ENCODE data around the gene C19orf47. TPM values are rescaled to one million over a fixed set of nuclear protein-coding genes. Genes with fewer than 3 reads are reported as not detected.

The C19orf47 gene
- total and polyA plus RNA-seq, 11 donors = 99.1 to 314 (median 149) TPM

- ATAC-seq = no peak
- TF ChIP-seq POLR2A (IDR thresholded peaks at IDR 0.05) (no peak), CTCF (IDR thresholded peaks at IDR 0.05) (no peak)
- intact Hi-C loops (cut with DNase I) = loop anchor here in 9 of 10 donors (10.0 kb wide), 4 partner anchors 222 to 332 kb away; no protein-coding TSS in a partner anchor
- WGBS, 4 donors = 86 to 90% (median 89%) methylated on average over 6 of the region's 6 CpGs
- no peak overlapping the region for H3K27ac ChIP-seq
- H3K4me1 ChIP-seq = peaks cover 0 to 5% (median 0%) of the 10 kb centered on the region in 12 donors
- no peak overlapping the region for H3K4me3 ChIP-seq
- no peak for DNase-seq
- no peaks in the 10 kb centered on the region for H3K27me3 ChIP-seq
- no peaks in the 10 kb centered on the region for H3K9me3 ChIP-seq
- H3K36me3 ChIP-seq = no peaks in the 10 kb centered on the region
Observed at GRCh38 chr19:40302224-40303011, 45.8 kb downstream of the C19orf47 start.

- no peak for ATAC-seq
- Histone ChIP-seq H3K36me3 (no peaks in the 10 kb centered on the region), H3K4me1 (peaks cover 0 to 4% (median 0%) of the 10 kb centered on the region in 12 donors), H3K4me3 (no peak overlapping the region), H3K9me3 (no peaks in the 10 kb centered on the region), H3K27ac (no peak overlapping the region), H3K27me3 (no peaks in the 10 kb centered on the region)
- TF ChIP-seq POLR2A (IDR thresholded peaks at IDR 0.05) (no peak), CTCF (IDR thresholded peaks at IDR 0.05) (no peak)
- no peak for DNase-seq
- intact Hi-C loops (cut with DNase I) = loop anchor here in 9 of 10 donors (10.0 kb wide), 4 partner anchors 224 to 334 kb away; no protein-coding TSS in a partner anchor
- WGBS, 4 donors = 92 to 97% (median 95%) methylated on average over 4 of the region's 4 CpGs
Observed at GRCh38 chr19:40300668-40301067, 47.5 kb downstream of the C19orf47 start.

- WGBS, 4 donors = 60 to 65% (median 60%) methylated on average over 3 of the region's 3 CpGs
- no peaks in the 10 kb centered on the region for H3K27me3 ChIP-seq
- H3K27ac ChIP-seq = no peak overlapping the region
- H3K4me1 ChIP-seq = no peaks in the 10 kb centered on the region
- H3K9me3 ChIP-seq = no peaks in the 10 kb centered on the region
- no peak overlapping the region for H3K4me3 ChIP-seq
- ATAC-seq (no peak), DNase-seq (no peak)
- H3K36me3 ChIP-seq = no peaks in the 10 kb centered on the region
- intact Hi-C loops (cut with DNase I) = no loop called here
- TF ChIP-seq CTCF (IDR thresholded peaks at IDR 0.05) = no peak
- TF ChIP-seq POLR2A (IDR thresholded peaks at IDR 0.05) = no peak
Observed at GRCh38 chr19:40298026-40298425, 50.2 kb downstream of the C19orf47 start.

- no peak overlapping the region for H3K4me3 ChIP-seq
- no peaks in the 10 kb centered on the region for H3K4me1 ChIP-seq
- TF ChIP-seq CTCF (IDR thresholded peaks at IDR 0.05) (no peak), POLR2A (IDR thresholded peaks at IDR 0.05) (no peak)
- intact Hi-C loops (cut with DNase I) = no loop called here
- H3K27ac ChIP-seq = no peak overlapping the region
- no peak for DNase-seq
- H3K27me3 ChIP-seq = no peaks in the 10 kb centered on the region
- H3K9me3 ChIP-seq = no peaks in the 10 kb centered on the region
- ATAC-seq = no peak
- H3K36me3 ChIP-seq = no peaks in the 10 kb centered on the region
- 80 to 93% (median 87%) methylated on average over 5 to 6 of the region's 6 CpGs for WGBS, 4 donors
Observed at GRCh38 chr19:40294560-40294959, 53.6 kb downstream of the C19orf47 start.
